Neural cell (in vitro differentiated cells): ENCODE results near the gene TSPAN31.

Experiments
- TAF1 ChIP-seq: IDR thresholded peaks from 2 replicates; pipeline ENCODE4 v1.6.1; 2012; ENCODE audit warnings: low read depth
- TF ChIP-seq, protein P1 (sequence below): fragments of 450-650 bp; IDR thresholded peaks from 2 replicates; pipeline ENCODE4 v1.5.1; 2014; ENCODE audit warnings: antibody characterized with exemption, mild to moderate bottlenecking, moderate library complexity; ENCODE audit not compliant: poor library complexity, severe bottlenecking

DNA sequence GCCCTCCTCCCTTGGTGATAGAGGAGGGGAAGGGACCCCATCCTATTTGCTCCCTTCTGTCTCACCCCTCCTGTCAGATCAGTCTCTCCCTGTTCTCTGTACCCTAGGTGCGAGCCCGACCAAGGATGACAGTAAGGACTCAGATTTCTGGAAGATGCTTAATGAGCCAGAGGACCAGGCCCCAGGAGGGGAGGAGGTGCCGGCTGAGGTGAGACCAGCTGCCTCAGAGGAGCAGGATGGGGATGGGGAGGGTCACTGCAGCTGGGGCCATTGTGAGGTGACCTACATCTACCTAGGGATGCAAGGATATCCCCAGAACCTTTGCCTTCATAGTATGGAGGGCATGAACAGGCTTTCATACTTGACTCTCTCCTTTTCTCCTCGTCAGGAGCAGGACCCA, 28.5 kb upstream of the TSPAN31 start:
- TF ChIP-seq TAF1, result no peak
- TF ChIP-seq, protein P1, sequence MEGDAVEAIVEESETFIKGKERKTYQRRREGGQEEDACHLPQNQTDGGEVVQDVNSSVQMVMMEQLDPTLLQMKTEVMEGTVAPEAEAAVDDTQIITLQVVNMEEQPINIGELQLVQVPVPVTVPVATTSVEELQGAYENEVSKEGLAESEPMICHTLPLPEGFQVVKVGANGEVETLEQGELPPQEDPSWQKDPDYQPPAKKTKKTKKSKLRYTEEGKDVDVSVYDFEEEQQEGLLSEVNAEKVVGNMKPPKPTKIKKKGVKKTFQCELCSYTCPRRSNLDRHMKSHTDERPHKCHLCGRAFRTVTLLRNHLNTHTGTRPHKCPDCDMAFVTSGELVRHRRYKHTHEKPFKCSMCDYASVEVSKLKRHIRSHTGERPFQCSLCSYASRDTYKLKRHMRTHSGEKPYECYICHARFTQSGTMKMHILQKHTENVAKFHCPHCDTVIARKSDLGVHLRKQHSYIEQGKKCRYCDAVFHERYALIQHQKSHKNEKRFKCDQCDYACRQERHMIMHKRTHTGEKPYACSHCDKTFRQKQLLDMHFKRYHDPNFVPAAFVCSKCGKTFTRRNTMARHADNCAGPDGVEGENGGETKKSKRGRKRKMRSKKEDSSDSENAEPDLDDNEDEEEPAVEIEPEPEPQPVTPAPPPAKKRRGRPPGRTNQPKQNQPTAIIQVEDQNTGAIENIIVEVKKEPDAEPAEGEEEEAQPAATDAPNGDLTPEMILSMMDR, result no peak
